22Rv1 (cell line): ENCODE results near the gene CAMK1D.

Experiments
- H3K27ac ChIP-seq: fragments of 450-650 bp; 2 replicates; pipeline ENCODE4 v1.5.1; 2017
- ZFX ChIP-seq: fragments of 450-650 bp; IDR thresholded peaks from 2 replicates; pipeline ENCODE4 v1.6.1; 2017; ENCODE audit warnings: antibody characterized with exemption, borderline replicate concordance
- TF ChIP-seq, protein P1 (sequence below): fragments of 450-650 bp; IDR thresholded peaks from 2 replicates; pipeline ENCODE4 v1.5.1; 2017; ENCODE audit warnings: mild to moderate bottlenecking

The CAMK1D gene

DNA sequence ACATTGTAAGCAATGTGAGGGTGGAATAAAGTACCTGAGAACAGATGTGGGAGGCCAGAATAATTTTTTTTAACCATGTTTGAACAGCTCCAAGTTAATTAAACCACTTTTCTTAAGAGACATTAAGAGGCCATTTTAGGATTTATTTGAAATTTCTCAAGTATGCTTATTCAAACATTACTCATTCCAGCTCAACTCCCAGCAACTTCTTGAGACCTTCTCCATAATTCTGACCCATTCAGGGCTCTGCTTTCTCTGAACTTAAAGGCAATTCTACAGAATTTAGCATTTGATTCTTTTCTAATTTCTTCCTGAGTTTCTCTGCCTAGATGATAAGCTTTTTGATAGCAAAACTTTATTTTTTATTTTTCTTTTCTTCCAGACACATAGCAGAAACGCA, 314.5 kb downstream of the CAMK1D start:
- H3K27ac ChIP-seq = no peak overlapping the region
- TF ChIP-seq ZFX = no peak
- TF ChIP-seq, protein P1, sequence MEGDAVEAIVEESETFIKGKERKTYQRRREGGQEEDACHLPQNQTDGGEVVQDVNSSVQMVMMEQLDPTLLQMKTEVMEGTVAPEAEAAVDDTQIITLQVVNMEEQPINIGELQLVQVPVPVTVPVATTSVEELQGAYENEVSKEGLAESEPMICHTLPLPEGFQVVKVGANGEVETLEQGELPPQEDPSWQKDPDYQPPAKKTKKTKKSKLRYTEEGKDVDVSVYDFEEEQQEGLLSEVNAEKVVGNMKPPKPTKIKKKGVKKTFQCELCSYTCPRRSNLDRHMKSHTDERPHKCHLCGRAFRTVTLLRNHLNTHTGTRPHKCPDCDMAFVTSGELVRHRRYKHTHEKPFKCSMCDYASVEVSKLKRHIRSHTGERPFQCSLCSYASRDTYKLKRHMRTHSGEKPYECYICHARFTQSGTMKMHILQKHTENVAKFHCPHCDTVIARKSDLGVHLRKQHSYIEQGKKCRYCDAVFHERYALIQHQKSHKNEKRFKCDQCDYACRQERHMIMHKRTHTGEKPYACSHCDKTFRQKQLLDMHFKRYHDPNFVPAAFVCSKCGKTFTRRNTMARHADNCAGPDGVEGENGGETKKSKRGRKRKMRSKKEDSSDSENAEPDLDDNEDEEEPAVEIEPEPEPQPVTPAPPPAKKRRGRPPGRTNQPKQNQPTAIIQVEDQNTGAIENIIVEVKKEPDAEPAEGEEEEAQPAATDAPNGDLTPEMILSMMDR = no peak

DNA sequence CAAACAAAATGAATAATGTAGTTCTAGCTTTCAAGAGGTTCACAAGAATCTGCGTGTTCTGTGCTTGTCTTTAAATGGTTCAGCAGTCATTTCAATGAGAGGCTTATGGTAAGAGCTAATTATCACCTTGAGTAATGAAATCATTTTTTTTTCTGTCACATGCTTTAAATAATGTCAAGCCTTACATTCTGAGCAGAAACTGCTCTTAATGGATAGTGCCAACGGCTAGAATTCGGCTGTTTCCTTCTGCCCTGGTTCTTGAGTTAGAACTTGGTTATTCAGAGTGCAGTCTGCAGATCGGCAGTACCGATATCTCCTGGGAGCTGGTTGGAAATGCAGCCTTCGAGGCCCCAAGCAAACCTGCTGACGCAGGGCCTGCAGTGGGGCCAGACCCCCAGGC, 316.2 kb downstream of the CAMK1D start:
- H3K27ac ChIP-seq = no peak overlapping the region
- no peak for TF ChIP-seq ZFX
- TF ChIP-seq, protein P1 = no peak

DNA sequence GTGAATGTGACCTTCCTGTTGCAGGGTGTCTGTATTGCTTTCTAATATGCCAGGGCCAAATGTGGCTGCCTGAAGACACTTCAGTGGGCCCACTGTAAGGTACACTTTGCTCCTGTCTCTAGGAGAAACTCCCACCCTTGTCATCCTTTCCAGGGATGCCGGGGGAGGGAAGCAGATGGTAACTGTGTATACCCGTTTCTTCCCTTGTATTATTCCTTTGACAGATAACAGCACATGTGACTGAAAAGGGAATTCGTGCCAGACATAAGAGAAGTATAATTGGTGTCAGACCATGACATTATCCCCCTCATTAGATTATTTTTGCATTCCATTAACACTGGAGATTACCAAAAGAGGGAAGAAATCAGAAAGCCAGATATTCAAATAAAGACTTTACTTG, 317.7 kb downstream of the CAMK1D start:
- no peak for TF ChIP-seq ZFX
- TF ChIP-seq, protein P1 = no peak
- no peak overlapping the region for H3K27ac ChIP-seq

DNA sequence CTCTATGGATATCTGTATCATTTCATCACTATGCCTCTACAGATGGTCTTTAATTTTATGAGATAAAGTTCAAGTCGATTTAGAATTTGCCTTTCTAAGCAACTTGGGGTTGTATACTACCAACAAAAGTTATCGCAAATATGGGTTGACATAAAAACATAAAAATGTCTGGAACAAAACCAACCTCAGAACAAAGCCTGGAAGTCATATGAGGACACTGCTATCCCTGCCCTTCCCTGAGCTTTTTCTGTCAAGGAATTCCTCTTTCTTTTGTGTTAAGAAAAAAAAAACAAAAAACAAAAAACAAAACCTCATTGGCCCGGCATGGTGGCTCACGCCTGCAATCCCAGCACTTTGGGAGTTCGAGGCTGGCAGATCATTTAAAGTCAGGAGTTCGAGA, 319.3 kb downstream of the CAMK1D start:
- H3K27ac ChIP-seq = no peak overlapping the region

DNA sequence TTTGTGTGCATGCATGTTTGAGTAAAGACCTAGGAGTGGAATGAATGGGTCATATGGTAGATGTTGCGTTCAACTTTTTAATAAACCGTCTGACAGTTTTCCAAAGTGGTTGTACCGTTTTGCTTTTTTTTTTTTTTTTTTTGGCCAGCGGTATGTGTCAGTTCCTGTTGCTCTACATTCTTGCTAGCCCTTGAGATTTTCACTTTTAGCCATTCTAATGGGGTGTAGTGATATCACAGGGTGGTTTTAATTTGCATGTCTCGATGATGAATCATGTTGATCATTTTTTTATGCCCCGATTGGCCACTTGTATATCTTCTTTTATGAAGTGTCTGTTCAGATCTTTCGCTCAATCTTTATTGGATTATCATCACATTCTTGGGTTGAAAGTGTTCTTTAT, 320.7 kb downstream of the CAMK1D start:
- TF ChIP-seq ZFX = no peak
- TF ChIP-seq, protein P1 = no peak

More for the DNA sequence above, 319.3 kb downstream of the CAMK1D start:
- TF ChIP-seq, protein P1 = no peak
- no peak for TF ChIP-seq ZFX

DNA sequence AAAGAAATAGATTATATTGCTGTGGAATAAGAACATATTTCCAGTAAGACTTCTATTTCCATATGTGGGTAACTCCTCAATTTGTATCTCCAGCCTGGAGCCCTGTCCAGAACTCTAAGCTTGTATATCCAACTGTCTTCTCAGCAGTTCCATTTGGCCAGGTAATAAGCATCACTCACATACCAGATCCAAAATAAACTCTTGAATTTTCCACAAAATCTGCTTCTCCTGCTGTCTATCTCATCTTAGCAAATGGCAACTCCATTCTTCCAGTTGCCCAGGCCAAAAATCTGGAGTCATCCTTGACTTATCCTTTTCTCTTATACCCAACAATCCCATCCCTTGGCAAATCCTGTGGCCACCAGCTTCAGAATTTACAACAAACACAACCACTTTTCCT, 325.8 kb downstream of the CAMK1D start:
- H3K27ac ChIP-seq = no peak overlapping the region
- no peak for TF ChIP-seq ZFX
- TF ChIP-seq, protein P1 = no peak

More for the DNA sequence above, 320.7 kb downstream of the CAMK1D start:
- no peak overlapping the region for H3K27ac ChIP-seq

DNA sequence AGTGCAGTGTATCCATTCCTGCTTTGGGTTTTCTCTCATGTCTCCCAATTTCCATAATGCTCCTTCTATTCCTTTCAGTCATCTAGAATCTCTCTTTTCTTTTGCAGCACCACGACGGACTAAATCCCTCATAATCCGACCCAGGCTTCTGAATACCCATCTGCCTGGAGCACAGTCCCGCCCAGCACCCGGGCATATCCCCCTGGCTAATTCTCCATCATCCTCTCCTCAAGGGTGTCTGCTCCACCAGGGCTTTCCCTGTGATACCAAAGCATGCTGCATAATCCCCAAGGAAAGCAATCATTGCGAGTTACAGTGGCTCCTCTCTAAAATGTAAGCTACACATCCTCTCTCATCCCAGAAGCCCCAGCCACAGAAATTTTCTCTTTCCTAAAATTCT, 330.3 kb downstream of the CAMK1D start:
- H3K27ac ChIP-seq = no peak overlapping the region
- TF ChIP-seq, protein P1 = no peak
- no peak for TF ChIP-seq ZFX
